Mesendoderm (in vitro differentiated cells): Measurements from ENCODE around the gene RTKN.
"Not testable (repeated sequence)": the region's sequence is repeated elsewhere in the genome, so short reads cannot be mapped to it uniquely, and the experiment has no call there.

Experiments used
- DNase-seq: peaks from one replicate; pipeline ENCODE4 v3.0.0; 2013
- H2AK5ac ChIP-seq: 2 replicates; pipeline ENCODE4 v1.6.1; 2013; ENCODE audit warnings: low read length, inconsistent platforms
- H2BK120ac ChIP-seq: 2 replicates; pipeline ENCODE4 v1.6.1; 2013; ENCODE audit warnings: low read depth, mild to moderate bottlenecking, low read length, moderate library complexity, mixed read lengths
- H2BK15ac ChIP-seq: replicated peaks from 2 replicates; pipeline ENCODE4 v1.6.1; 2013; ENCODE audit warnings: low read depth, mild to moderate bottlenecking, moderate library complexity
- H2BK5ac ChIP-seq: 2 replicates; pipeline ENCODE4 v1.6.1; 2013; ENCODE audit warnings: low read length, inconsistent platforms
- H3K18ac ChIP-seq: 2 replicates; pipeline ENCODE4 v1.6.1; 2013; ENCODE audit warnings: mild to moderate bottlenecking, low read length, mixed read lengths
- H3K23ac ChIP-seq: one replicate; pipeline ENCODE4 v1.6.1; 2013; ENCODE audit warnings: low read length
- H3K27ac ChIP-seq: 2 replicates; pipeline ENCODE4 v1.5.1; 2013; ENCODE audit warnings: low read depth, mild to moderate bottlenecking, inconsistent platforms, low read length, moderate library complexity
- H3K27me3 ChIP-seq: 2 replicates; pipeline ENCODE4 v1.6.1; 2013; ENCODE audit warnings: low read length, control low read depth, mild to moderate bottlenecking, inconsistent platforms; ENCODE audit not compliant: insufficient read depth, poor library complexity
- H3K36me3 ChIP-seq: 2 replicates; pipeline ENCODE4 v1.6.1; 2013; ENCODE audit warnings: low read length, inconsistent platforms; ENCODE audit not compliant: control insufficient read depth, insufficient read depth
- H3K4ac ChIP-seq: one replicate; pipeline ENCODE4 v1.6.1; 2013; ENCODE audit warnings: low read depth, mild to moderate bottlenecking, low read length, moderate library complexity
- H3K4me1 ChIP-seq: 2 replicates; pipeline ENCODE4 v1.6.1; 2013; ENCODE audit warnings: low read depth, low read length, inconsistent platforms; ENCODE audit not compliant: control insufficient read depth
- H3K4me2 ChIP-seq: 2 replicates; pipeline ENCODE4 v1.6.1; 2013; ENCODE audit warnings: low read length
- H3K4me3 ChIP-seq: 2 replicates; pipeline ENCODE4 v1.5.1; 2013; ENCODE audit warnings: mild to moderate bottlenecking, low read length
- H3K56ac ChIP-seq: one replicate; pipeline ENCODE4 v1.6.1; 2013; ENCODE audit warnings: low read length
- H3K79me1 ChIP-seq: 2 replicates; pipeline ENCODE4 v1.6.1; 2013; ENCODE audit warnings: low read length, inconsistent platforms
- H3K79me2 ChIP-seq: 2 replicates; pipeline ENCODE4 v1.6.1; 2013; ENCODE audit warnings: mild to moderate bottlenecking, low read length; ENCODE audit not compliant: control insufficient read depth, insufficient read depth
- H3K9ac ChIP-seq: 2 replicates; pipeline ENCODE4 v1.6.1; 2013; ENCODE audit warnings: low read length, inconsistent platforms
- H4K5ac ChIP-seq: one replicate; pipeline ENCODE4 v1.6.1; 2013; ENCODE audit warnings: low read length
- H4K8ac ChIP-seq: one replicate; pipeline ENCODE4 v1.6.1; 2013; ENCODE audit warnings: low read depth, mild to moderate bottlenecking, control low read depth, low read length, moderate library complexity
- WGBS: extraction: QIAGEN DNeasy Blood & Tissue Kit; methylation state at CpG from one replicate; pipeline ENCODE4 v1.1.7; 2013; ENCODE audit warnings: low lambda C conversion rate, missing lambda C conversion rate; ENCODE audit not compliant: insufficient coverage; ENCODE audit errors: extremely low coverage; 5-methylcytosine and 5-hydroxymethylcytosine counted together

Gene RTKN

GRCh38 chr2:74462786-74463105 lies 21.0 kb upstream of the RTKN start:
- H3K4me1 ChIP-seq, result no peaks in the 10 kb centered on the region
- peaks cover 3% of the 10 kb centered on the region for H3K36me3 ChIP-seq
- H2BK5ac ChIP-seq, result no peak overlapping the region
- no peak overlapping the region for H2AK5ac ChIP-seq
- H3K79me1 ChIP-seq, result peaks cover 10% of the 10 kb centered on the region
- no peaks in the 10 kb centered on the region for H3K27me3 ChIP-seq
- no peak overlapping the region for H3K4ac ChIP-seq
- DNase-seq, result no peak
- H3K4me3 ChIP-seq, result no peak overlapping the region
- no peak overlapping the region for H4K8ac ChIP-seq
- H3K23ac ChIP-seq, result no peak overlapping the region
- no CpG with 5 or more reads among the region's 4 CpGs for WGBS
- H3K56ac ChIP-seq, result no peak overlapping the region
- H4K5ac ChIP-seq, result no peak overlapping the region
- no peak overlapping the region for H3K4me2 ChIP-seq
- no peak overlapping the region for H2BK15ac ChIP-seq
- no peak overlapping the region for H3K18ac ChIP-seq
- H3K27ac ChIP-seq, result no peak overlapping the region
- H3K79me2 ChIP-seq, result peaks cover 15% of the 10 kb centered on the region
- H3K9ac ChIP-seq, result no peak overlapping the region
- no peak overlapping the region for H2BK120ac ChIP-seq

DNA sequence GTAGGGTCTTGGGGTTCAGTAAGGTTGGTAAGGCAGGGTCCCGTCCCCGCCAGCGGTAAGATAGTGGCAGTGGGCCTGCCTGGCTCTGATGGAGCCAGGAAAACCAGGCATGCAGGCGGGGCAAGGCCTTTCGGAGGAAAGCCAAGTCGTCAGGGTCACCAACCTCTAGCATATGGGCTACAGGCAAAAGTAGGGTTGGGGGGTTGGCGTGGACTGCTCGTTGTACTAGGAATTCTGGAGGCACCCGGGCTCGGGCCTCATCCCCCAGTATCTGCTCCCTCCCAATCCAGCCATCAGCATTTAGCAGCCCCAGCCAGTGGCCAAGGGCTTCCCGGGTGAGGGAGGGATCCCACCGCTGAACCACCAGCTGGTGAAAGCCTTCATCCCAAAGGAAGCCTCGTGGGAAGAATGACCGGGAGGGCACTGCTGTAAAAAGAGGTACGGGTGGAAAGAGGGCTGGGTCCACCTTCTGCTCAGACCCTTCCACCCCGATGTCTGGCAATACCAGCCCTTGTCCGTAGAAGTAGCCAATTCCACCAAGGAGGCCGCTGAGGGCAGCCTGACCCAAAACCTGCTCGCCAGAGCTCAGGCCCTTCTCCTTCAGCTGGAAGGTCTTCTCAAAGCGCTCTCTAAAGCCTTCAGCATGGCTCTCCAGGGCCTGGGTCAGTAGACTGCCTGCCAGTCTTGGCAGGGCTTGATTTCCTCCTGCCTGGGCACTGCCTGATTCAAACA lies 20.5 kb upstream of the RTKN start:
- no peak overlapping the region for H3K4ac ChIP-seq
- no peak overlapping the region for H3K56ac ChIP-seq
- no peak overlapping the region for H3K4me2 ChIP-seq
- no peak overlapping the region for H2BK120ac ChIP-seq
- H4K5ac ChIP-seq, result no peak overlapping the region
- H3K79me2 ChIP-seq, result peaks cover 15% of the 10 kb centered on the region
- no peaks in the 10 kb centered on the region for H3K4me1 ChIP-seq
- no peak overlapping the region for H3K23ac ChIP-seq
- H2BK5ac ChIP-seq, result no peak overlapping the region
- no peak overlapping the region for H3K27ac ChIP-seq
- no peak overlapping the region for H4K8ac ChIP-seq
- DNase-seq, result no peak
- no peaks in the 10 kb centered on the region for H3K27me3 ChIP-seq
- peaks cover 3% of the 10 kb centered on the region for H3K36me3 ChIP-seq
- H3K9ac ChIP-seq, result no peak overlapping the region
- WGBS, result no CpG with 5 or more reads among the region's 20 CpGs
- no peak overlapping the region for H2AK5ac ChIP-seq
- H2BK15ac ChIP-seq, result no peak overlapping the region
- H3K79me1 ChIP-seq, result peaks cover 10% of the 10 kb centered on the region
- H3K4me3 ChIP-seq, result no peak overlapping the region
- H3K18ac ChIP-seq, result no peak overlapping the region

GRCh38 chr2:74461187-74462053 lies 19.7 kb upstream of the RTKN start:
- no peak overlapping the region for H3K4ac ChIP-seq
- peaks cover 15% of the 10 kb centered on the region for H3K79me2 ChIP-seq
- peaks cover 3% of the 10 kb centered on the region for H3K36me3 ChIP-seq
- peak; percentile 70 for DNase-seq
- no peak overlapping the region for H2BK15ac ChIP-seq
- no peak overlapping the region for H3K56ac ChIP-seq
- H3K79me1 ChIP-seq, result peaks cover 10% of the 10 kb centered on the region
- no peak overlapping the region for H3K4me2 ChIP-seq
- no peak overlapping the region for H2AK5ac ChIP-seq
- no peak overlapping the region for H3K23ac ChIP-seq
- H3K27ac ChIP-seq, result no peak overlapping the region
- peaks cover 4% of the 10 kb centered on the region for H3K4me1 ChIP-seq
- no peak overlapping the region for H4K8ac ChIP-seq
- no CpG with 5 or more reads among the region's 27 CpGs for WGBS
- no peak overlapping the region for H2BK5ac ChIP-seq
- no peaks in the 10 kb centered on the region for H3K27me3 ChIP-seq
- no peak overlapping the region for H3K9ac ChIP-seq
- no peak overlapping the region for H3K18ac ChIP-seq
- no peak overlapping the region for H4K5ac ChIP-seq
- no peak overlapping the region for H2BK120ac ChIP-seq
- no peak overlapping the region for H3K4me3 ChIP-seq

GRCh38 chr2:74460187-74460586 lies 18.4 kb upstream of the RTKN start:
- not testable (repeated sequence) for H4K8ac ChIP-seq, H3K4ac ChIP-seq, H3K36me3 ChIP-seq, H3K23ac ChIP-seq, H3K4me1 ChIP-seq, H3K27ac ChIP-seq, H2BK15ac ChIP-seq, H2AK5ac ChIP-seq, DNase-seq, H3K4me3 ChIP-seq, H3K56ac ChIP-seq, H3K9ac ChIP-seq, H4K5ac ChIP-seq, H3K18ac ChIP-seq, H2BK120ac ChIP-seq, H2BK5ac ChIP-seq, H3K27me3 ChIP-seq, H3K4me2 ChIP-seq
- no CpG with 5 or more reads among the region's 10 CpGs for WGBS
- Histone ChIP-seq H3K79me2 (peaks cover 17% of the 10 kb centered on the region), H3K79me1 (peaks cover 13% of the 10 kb centered on the region)

GRCh38 chr2:74459503-74460118 lies 17.9 kb upstream of the RTKN start:
- not testable (repeated sequence) for H3K27ac ChIP-seq, H4K5ac ChIP-seq, DNase-seq, H2AK5ac ChIP-seq, H2BK5ac ChIP-seq, H3K4me3 ChIP-seq, H3K23ac ChIP-seq, H2BK120ac ChIP-seq, H3K4ac ChIP-seq, H3K27me3 ChIP-seq, H3K4me1 ChIP-seq, H2BK15ac ChIP-seq, H3K18ac ChIP-seq, H3K36me3 ChIP-seq, H4K8ac ChIP-seq
- Histone ChIP-seq H3K79me1 (peaks cover 13% of the 10 kb centered on the region), H3K79me2 (peaks cover 13% of the 10 kb centered on the region), H3K56ac (peak overlapping the region; percentile 100), H3K4me2 (peak overlapping the region; percentile 4), H3K9ac (peak overlapping the region; percentile 100)
- WGBS, result no CpG with 5 or more reads among the region's 13 CpGs
